D341Med (cell line): Measurements from ENCODE around the gene OXT.

Experiments used
- DNase-seq: peaks from one replicate; pipeline ENCODE4 v3.0.0; 2012; ENCODE audit warnings: low spot score

The OXT gene

GRCh38 chr20:3109350-3110302, 38.2 kb downstream of the OXT start:
- DNase-seq = no peak

DNA sequence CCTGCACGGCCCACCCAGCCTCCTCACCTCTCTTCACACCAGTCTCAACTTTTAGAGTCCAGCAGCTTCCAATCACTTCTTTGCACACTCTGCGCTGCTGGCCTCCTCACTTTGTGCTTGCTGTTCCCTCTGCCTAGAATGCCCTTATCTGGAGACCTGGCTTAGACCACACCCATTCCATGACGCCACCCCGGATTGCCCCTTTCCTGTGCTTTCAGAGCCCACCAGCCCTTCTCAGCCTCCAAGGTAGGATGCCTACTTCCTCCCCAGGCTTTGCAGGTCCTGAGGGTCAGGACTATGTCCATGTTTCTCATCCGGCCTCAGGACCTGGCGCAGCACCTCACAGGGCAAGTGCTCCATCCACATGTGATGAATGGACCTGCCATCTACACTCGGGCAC, 40.1 kb downstream of the OXT start:
- no peak for DNase-seq

GRCh38 chr20:3111995-3112394, 40.6 kb downstream of the OXT start:
- DNase-seq = no peak

GRCh38 chr20:3115190-3116107, 44.0 kb downstream of the OXT start:
- peak; percentile 88 for DNase-seq

DNA sequence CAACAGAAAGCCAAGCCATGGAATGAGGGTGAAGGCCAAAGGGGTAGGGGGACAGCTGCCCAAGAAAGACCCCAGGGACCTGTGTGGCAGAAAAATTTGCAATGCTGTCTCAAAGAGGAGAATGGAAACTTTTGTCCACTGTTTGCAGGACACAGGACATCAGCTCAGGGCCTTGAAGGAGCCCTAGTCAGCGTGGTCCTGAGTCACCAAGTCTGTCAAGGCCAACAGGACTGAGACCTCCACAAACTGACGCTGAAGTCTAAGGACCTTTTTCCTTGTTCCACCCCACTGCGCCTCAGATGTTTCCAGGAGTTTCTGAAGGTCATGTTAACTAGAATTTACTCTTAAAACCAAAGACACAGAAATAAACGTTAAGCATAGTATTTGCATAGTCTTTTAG, 44.9 kb downstream of the OXT start:
- no peak for DNase-seq

DNA sequence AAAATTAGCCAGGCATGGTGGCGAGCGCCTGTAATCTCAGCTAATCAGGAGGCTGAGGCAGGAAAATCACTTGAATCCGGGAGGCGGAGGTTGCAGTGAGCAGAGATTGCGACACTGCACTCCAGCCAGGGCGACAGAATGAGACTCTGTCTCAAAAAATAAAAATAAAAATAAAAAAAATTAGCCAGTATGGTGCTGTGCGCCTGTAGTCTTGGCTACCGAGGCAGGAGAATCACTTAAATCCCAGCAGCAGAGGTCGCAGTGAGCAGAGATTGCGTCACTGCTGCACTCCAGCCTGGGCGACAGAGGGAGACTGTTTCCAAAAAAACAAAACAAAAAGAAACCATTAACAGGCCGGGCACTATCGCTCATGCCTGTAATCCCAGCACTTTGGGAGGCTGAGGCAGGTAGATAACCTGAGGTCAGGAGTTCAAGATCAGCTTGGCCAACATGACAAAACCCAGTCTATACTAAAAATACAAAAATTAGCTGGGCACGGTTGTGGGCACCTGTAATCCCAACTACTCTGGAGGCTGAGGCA, 46.5 kb downstream of the OXT start:
- peak; percentile 62 for DNase-seq

GRCh38 chr20:3119044-3119443, 47.6 kb downstream of the OXT start:
- no peak for DNase-seq

DNA sequence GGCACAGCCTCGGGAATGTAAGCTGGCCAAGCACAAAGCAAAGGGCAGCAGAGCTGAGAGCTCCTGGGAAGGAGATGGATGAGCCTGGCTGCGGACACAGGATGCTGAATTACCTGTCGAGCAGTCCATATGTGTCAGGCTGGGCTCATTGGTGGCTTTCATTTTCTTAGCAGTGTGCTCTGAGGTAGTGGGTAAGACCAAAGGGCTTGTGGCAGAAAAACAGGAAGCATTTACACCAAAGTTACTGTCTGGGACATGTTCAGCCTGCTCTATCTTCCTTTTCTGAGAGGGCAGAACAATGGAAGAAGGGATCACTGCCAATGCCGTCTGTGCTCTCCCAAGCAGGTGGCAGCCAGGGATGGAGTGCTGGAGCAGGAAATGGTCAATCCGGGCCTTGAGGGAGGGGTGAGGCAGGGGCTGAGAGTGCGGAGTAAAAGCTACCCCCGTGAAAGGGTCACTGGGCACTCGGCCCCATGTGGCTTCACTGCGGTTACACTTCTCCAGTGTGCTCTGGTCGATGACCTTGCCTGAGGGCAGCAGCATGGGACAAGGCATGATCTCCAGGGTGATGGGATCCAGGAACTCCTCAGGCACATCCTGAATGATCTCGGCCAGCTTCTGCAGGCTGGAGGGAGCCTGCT, 50.0 kb downstream of the OXT start:
- DNase-seq = no peak
